ENCODE data around the gene AGGF1.
"Not testable (repeated sequence)": the region's sequence is repeated elsewhere in the genome, so short reads cannot be mapped to it uniquely, and the experiment has no call there.

Gene AGGF1

DNA sequence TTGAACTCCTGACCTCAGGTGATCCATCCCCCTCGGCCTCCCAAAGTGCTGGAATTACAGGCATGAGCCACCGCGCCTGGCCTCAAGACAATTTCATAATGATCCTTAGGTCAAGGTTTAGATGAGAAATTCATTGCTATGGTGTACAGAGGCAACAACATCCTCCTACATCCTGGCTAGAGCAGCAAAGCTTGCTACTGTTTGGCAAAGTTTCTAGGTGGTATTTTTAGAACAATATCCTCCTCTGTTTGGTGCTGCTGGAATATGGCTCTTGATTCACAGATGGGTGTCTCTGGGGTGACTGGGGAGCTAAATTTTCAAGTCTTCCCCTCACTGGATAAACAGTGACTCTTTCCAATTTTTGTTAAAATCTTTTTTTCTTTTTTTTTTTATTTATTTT, 46.7 kb upstream of the AGGF1 start:
- Histone ChIP-seq H3K4me1 (ENCODE audit: insufficient read depth, low read length) (no peaks in the 10 kb centered on the region), H3K27me3 (ENCODE audit: insufficient read depth, low read length, poor library complexity) (no peaks in the 10 kb centered on the region), H3K9ac (ENCODE audit: low read depth, low read length) (no peak overlapping the region), H2AFZ (ENCODE audit: low read depth, low read length) (no peak overlapping the region), H3K36me3 (ENCODE audit: insufficient read depth, low read length) (no peaks in the 10 kb centered on the region), H3K4me2 (ENCODE audit: insufficient read depth, low read length) (no peak overlapping the region), H3K79me2 (ENCODE audit: insufficient read depth, low read length) (no peaks in the 10 kb centered on the region), H3K4me3 (ENCODE audit: low read depth in 1 of 2, low read length in 2 of 2) (no peak overlapping the region), H3K27ac (ENCODE audit: low read length) (no peak overlapping the region), H4K20me1 (ENCODE audit: insufficient read depth, low read length) (no peaks in the 10 kb centered on the region), H3K9me3 (ENCODE audit: insufficient read depth, low read length, severe bottlenecking) (no peaks in the 10 kb centered on the region)
- TF ChIP-seq EZH2 (IDR thresholded peaks at IDR 0.05; ENCODE audit: borderline replicate concordance, low read depth, low read length, severe bottlenecking): no peak
- TF ChIP-seq, protein P1, sequence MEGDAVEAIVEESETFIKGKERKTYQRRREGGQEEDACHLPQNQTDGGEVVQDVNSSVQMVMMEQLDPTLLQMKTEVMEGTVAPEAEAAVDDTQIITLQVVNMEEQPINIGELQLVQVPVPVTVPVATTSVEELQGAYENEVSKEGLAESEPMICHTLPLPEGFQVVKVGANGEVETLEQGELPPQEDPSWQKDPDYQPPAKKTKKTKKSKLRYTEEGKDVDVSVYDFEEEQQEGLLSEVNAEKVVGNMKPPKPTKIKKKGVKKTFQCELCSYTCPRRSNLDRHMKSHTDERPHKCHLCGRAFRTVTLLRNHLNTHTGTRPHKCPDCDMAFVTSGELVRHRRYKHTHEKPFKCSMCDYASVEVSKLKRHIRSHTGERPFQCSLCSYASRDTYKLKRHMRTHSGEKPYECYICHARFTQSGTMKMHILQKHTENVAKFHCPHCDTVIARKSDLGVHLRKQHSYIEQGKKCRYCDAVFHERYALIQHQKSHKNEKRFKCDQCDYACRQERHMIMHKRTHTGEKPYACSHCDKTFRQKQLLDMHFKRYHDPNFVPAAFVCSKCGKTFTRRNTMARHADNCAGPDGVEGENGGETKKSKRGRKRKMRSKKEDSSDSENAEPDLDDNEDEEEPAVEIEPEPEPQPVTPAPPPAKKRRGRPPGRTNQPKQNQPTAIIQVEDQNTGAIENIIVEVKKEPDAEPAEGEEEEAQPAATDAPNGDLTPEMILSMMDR (IDR thresholded peaks at IDR 0.05; ENCODE audit: borderline replicate concordance, extremely low read depth, low read length, poor library complexity, severe bottlenecking): no peak
- ATAC-seq (ENCODE audit: insufficient read depth, low read depth) (no peak), DNase-seq (no peak)

DNA sequence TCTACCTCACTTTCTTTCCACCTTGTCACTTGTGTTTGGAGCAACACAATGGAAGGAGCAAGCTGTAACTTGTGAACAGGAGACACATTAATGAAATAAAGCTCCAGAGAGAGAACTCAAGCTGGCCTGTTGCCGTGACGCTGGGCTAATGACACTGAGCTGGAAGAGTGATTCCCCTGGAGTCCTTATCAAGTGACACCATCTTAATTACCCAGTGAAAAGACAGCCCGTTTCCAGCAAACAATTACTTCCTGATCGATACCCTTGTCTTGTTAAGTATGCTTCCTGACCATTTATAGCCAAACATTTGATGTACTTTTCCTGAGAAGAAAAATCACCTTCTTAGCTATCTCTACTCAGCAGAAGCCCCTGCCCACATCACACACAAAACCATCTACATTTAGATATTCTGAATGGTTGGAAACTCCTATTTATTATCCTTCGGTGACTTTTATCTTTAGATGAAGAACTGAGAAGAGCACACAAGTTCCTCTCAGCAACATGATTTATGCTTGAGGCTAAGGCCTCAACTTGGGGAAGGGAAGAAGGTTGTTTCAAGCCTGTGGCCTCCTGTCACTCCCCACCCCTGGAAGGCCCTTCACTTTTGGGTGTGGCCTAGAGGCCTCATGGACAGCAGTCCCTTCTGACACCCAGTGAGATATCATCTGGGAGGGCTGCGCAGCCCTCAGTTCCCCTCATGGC, 43.2 kb upstream of the AGGF1 start:
- no peaks in the 10 kb centered on the region for H3K4me1 ChIP-seq (ENCODE audit: insufficient read depth, low read length)
- H3K36me3 ChIP-seq (ENCODE audit: insufficient read depth, low read length): no peaks in the 10 kb centered on the region
- H3K4me2 ChIP-seq (ENCODE audit: insufficient read depth, low read length): no peak overlapping the region
- ATAC-seq (ENCODE audit: insufficient read depth, low read depth) (no peak), DNase-seq (no peak)
- H2AFZ ChIP-seq (ENCODE audit: low read depth, low read length): no peak overlapping the region
- H3K9ac ChIP-seq (ENCODE audit: low read depth, low read length): no peak overlapping the region
- no peaks in the 10 kb centered on the region for H3K9me3 ChIP-seq (ENCODE audit: insufficient read depth, low read length, severe bottlenecking)
- no peak overlapping the region for H3K27ac ChIP-seq (ENCODE audit: low read length)
- H3K79me2 ChIP-seq (ENCODE audit: insufficient read depth, low read length): no peaks in the 10 kb centered on the region
- no peak overlapping the region for H3K4me3 ChIP-seq (ENCODE audit: low read depth in 1 of 2, low read length in 2 of 2)
- H3K27me3 ChIP-seq (ENCODE audit: insufficient read depth, low read length, poor library complexity): no peaks in the 10 kb centered on the region
- TF ChIP-seq, protein P1 (IDR thresholded peaks at IDR 0.05; ENCODE audit: borderline replicate concordance, extremely low read depth, low read length, poor library complexity, severe bottlenecking): no peak
- TF ChIP-seq EZH2 (IDR thresholded peaks at IDR 0.05; ENCODE audit: borderline replicate concordance, low read depth, low read length, severe bottlenecking): no peak
- no peaks in the 10 kb centered on the region for H4K20me1 ChIP-seq (ENCODE audit: insufficient read depth, low read length)

DNA sequence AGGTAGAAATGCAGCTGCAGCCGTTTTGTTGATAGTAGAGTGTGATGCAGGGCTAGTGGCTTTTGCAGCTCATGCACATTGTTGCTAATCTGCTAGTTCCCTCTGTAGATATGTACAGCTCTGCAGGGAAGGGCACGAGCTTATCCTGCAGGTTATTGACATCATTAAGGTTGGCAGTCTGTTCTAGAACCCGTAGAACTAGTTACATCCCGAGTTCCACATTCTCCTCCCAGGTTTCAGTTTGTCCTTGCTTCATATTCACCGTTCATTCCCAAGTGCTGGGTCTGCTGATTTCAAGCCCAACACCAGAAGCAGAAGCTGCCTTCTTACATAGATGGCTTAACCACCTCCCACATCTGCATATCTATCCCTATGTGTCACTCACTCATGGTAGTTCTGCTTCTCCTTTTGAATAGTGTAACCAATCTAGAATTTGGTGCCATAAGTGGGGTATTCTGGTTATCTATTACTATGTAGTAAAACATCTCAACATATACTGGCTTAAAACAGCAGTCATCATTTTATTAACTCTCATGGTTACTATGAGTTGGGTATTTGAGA, 39.2 kb upstream of the AGGF1 start:
- no peak for ATAC-seq (ENCODE audit: insufficient read depth, low read depth)
- H3K27me3 ChIP-seq (ENCODE audit: insufficient read depth, low read length, poor library complexity): no peaks in the 10 kb centered on the region
- DNase-seq: no peak
- TF ChIP-seq EZH2 (IDR thresholded peaks at IDR 0.05; ENCODE audit: borderline replicate concordance, low read depth, low read length, severe bottlenecking): no peak
- TF ChIP-seq, protein P1 (IDR thresholded peaks at IDR 0.05; ENCODE audit: borderline replicate concordance, extremely low read depth, low read length, poor library complexity, severe bottlenecking): no peak
- no peaks in the 10 kb centered on the region for H3K79me2 ChIP-seq (ENCODE audit: insufficient read depth, low read length)
- H3K9me3 ChIP-seq (ENCODE audit: insufficient read depth, low read length, severe bottlenecking): no peaks in the 10 kb centered on the region
- H3K27ac ChIP-seq (ENCODE audit: low read length): no peak overlapping the region
- no peak overlapping the region for H3K9ac ChIP-seq (ENCODE audit: low read depth, low read length)
- H2AFZ ChIP-seq (ENCODE audit: low read depth, low read length): no peak overlapping the region
- H3K4me2 ChIP-seq (ENCODE audit: insufficient read depth, low read length): no peak overlapping the region
- no peak overlapping the region for H3K4me3 ChIP-seq (ENCODE audit: low read depth in 1 of 2, low read length in 2 of 2)
- H3K36me3 ChIP-seq (ENCODE audit: insufficient read depth, low read length): no peaks in the 10 kb centered on the region
- no peaks in the 10 kb centered on the region for H3K4me1 ChIP-seq (ENCODE audit: insufficient read depth, low read length)
- H4K20me1 ChIP-seq (ENCODE audit: insufficient read depth, low read length): no peaks in the 10 kb centered on the region

DNA sequence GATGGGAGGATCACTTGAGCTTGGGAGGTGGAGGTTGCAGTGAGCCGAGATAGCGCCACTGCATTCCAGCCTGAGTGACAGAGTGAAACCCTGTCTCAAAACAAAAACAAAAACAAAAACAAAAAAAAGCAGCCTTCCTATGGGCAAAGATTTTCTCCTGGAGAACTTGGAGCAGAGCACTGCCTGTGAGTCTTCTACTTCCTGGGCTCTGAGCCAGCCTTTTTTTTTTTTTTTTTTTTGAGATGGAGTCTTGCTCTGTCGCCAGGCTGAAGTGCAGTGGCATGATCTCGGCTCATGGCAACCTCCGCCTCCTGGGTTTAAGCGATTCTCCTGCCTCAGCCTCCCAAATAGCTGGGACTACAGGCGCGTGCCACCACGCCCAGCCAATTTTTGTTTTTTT, 36.8 kb upstream of the AGGF1 start:
- not testable (repeated sequence) for H3K4me1 ChIP-seq (ENCODE audit: insufficient read depth, low read length); H3K9me3 ChIP-seq (ENCODE audit: insufficient read depth, low read length, severe bottlenecking); H3K9ac ChIP-seq (ENCODE audit: low read depth, low read length); H3K27ac ChIP-seq (ENCODE audit: low read length); DNase-seq; H3K79me2 ChIP-seq (ENCODE audit: insufficient read depth, low read length); H3K36me3 ChIP-seq (ENCODE audit: insufficient read depth, low read length); H3K27me3 ChIP-seq (ENCODE audit: insufficient read depth, low read length, poor library complexity); H3K4me3 ChIP-seq (ENCODE audit: low read depth in 1 of 2, low read length in 2 of 2); ATAC-seq (ENCODE audit: insufficient read depth, low read depth); H3K4me2 ChIP-seq (ENCODE audit: insufficient read depth, low read length); H4K20me1 ChIP-seq (ENCODE audit: insufficient read depth, low read length); H2AFZ ChIP-seq (ENCODE audit: low read depth, low read length)
